Suppressor macrophage (primary cell): ENCODE results near the gene CYP4F22.
A peak's percentile ranks its signal among the peaks of the same experiment; 100 is the strongest.
"Not testable (repeated sequence)": the region's sequence is repeated elsewhere in the genome, so short reads cannot be mapped to it uniquely, and the experiment has no call there.

Source experiments
- DNase-seq, 4 experiments: peaks; one replicate each; pipeline ENCODE4 v3.0.0-alpha.2; 2020 to 2022

Gene CYP4F22

GRCh38 chr19:15495151-15495550 is 13.2 kb upstream of the CYP4F22 start:
- DNase-seq: no peak

- DNase-seq: no peak
These were observed 10.0 kb upstream of the CYP4F22 start for GRCh38 chr19:15498156-15498858.

GRCh38 chr19:15498910-15499309 is 9.4 kb upstream of the CYP4F22 start:
- no peak for DNase-seq

- DNase-seq: no peak
These were observed 6.7 kb upstream of the CYP4F22 start for GRCh38 chr19:15501596-15501995.

- DNase-seq: no peak
These were observed 6.1 kb upstream of the CYP4F22 start for GRCh38 chr19:15502264-15502663.

GRCh38 chr19:15506074-15506571 is 2.2 kb upstream of the CYP4F22 start:
- peak in 3 of 4 experiments; percentile 37 to 44 (median 38) for DNase-seq

GRCh38 chr19:15507068-15508034 is 974 bp upstream of the CYP4F22 start:
- no peak for DNase-seq

- DNase-seq: no peak
These were observed 3.5 kb downstream of the CYP4F22 start for GRCh38 chr19:15511671-15512424.

GRCh38 chr19:15515227-15515625 is 6.9 kb downstream of the CYP4F22 start:
- not testable (repeated sequence) for DNase-seq

- DNase-seq: peak in 1 of 4 experiments; percentile 25
These were observed 8.0 kb downstream of the CYP4F22 start for GRCh38 chr19:15516363-15516762.

- no peak for DNase-seq
These were observed 9.5 kb downstream of the CYP4F22 start for GRCh38 chr19:15517778-15518177.

GRCh38 chr19:15519433-15519976 is 11.2 kb downstream of the CYP4F22 start:
- DNase-seq: no peak

GRCh38 chr19:15524781-15525180 is 16.5 kb downstream of the CYP4F22 start:
- no peak for DNase-seq

GRCh38 chr19:15525291-15525690 is 17.0 kb downstream of the CYP4F22 start:
- DNase-seq: no peak

- DNase-seq: no peak
These were observed 18.1 kb downstream of the CYP4F22 start for GRCh38 chr19:15526408-15526807.

GRCh38 chr19:15527705-15528104 is 19.4 kb downstream of the CYP4F22 start:
- no peak for DNase-seq

GRCh38 chr19:15529774-15530372 is 21.5 kb downstream of the CYP4F22 start:
- DNase-seq: no peak

GRCh38 chr19:15532779-15533521 is 24.6 kb downstream of the CYP4F22 start:
- DNase-seq: peak; percentile 62 to 83 (median 74)

GRCh38 chr19:15533522-15533830 is 25.2 kb downstream of the CYP4F22 start:
- DNase-seq: not testable (repeated sequence)

- no peak for DNase-seq
These were observed 26.9 kb downstream of the CYP4F22 start for GRCh38 chr19:15534957-15535864.
